Endothelial cell (in vitro differentiated cells): ENCODE results near the gene RBMXL3. TPM values are rescaled to one million over a fixed set of nuclear protein-coding genes. Genes with fewer than 3 reads are reported as not detected.

Source experiments
- DNase-seq: peaks from one replicate; pipeline ENCODE4 v3.0.0; 2021; ENCODE audit warnings: low spot score
- H3K27ac Mint-ChIP-seq: one replicate; pipeline ENCODE4 v1.8.0; 2021; ENCODE audit warnings: mixed read lengths, inconsistent platforms; ENCODE audit not compliant: unreplicated experiment
- H3K27me3 Mint-ChIP-seq: one replicate; pipeline ENCODE4 v1.8.0; 2021; ENCODE audit warnings: mild to moderate bottlenecking, moderate library complexity, mixed read lengths, inconsistent platforms; ENCODE audit not compliant: unreplicated experiment
- H3K36me3 Mint-ChIP-seq: one replicate; pipeline ENCODE4 v1.8.0; 2021; ENCODE audit warnings: mild to moderate bottlenecking, low read depth, mixed read lengths, inconsistent platforms; ENCODE audit not compliant: unreplicated experiment
- H3K4me1 Mint-ChIP-seq: one replicate; pipeline ENCODE4 v1.8.0; 2021; ENCODE audit warnings: mild to moderate bottlenecking, mixed read lengths, inconsistent platforms; ENCODE audit not compliant: unreplicated experiment
- H3K4me3 Mint-ChIP-seq: one replicate; pipeline ENCODE4 v1.8.0; 2021; ENCODE audit warnings: mild to moderate bottlenecking, mixed read lengths, inconsistent platforms; ENCODE audit not compliant: unreplicated experiment
- H3K9me3 Mint-ChIP-seq: one replicate; pipeline ENCODE4 v1.8.0; 2021; ENCODE audit warnings: mixed read lengths, inconsistent platforms; ENCODE audit not compliant: unreplicated experiment
- CTCF ChIP-seq: fragments of 200-600 bp; sonication (generic); IDR thresholded peaks from one replicate; pipeline ENCODE4 v1.5.0; 2021; ENCODE audit warnings: antibody characterized with exemption; ENCODE audit not compliant: unreplicated experiment
- long read RNA-seq: library from polyadenylated mRNA; unstranded; transcript quantifications from one replicate; pipeline ENCODE4 v2.0.0, GENCODE V29; 2020; ENCODE audit not compliant: unreplicated experiment
- total RNA-seq: library from RNA; stranded (reverse); fragmentation: NEBNext Ultra II Directional; extraction: Animal tissue kit (Norgen Biotek cat#: 25700); gene quantifications from one replicate; pipeline ENCODE4 v1.2.1, GENCODE V29; 2021; ENCODE audit not compliant: unreplicated experiment

RBMXL3 gene
- total RNA-seq, result not detected
- long read RNA-seq, result 0 reads

- no peak for TF ChIP-seq CTCF
- peaks cover 6% of the 10 kb centered on the region for H3K36me3 Mint-ChIP-seq
- no peaks in the 10 kb centered on the region for H3K27me3 Mint-ChIP-seq
- no peak within 1 kb of the TSS for H3K27ac Mint-ChIP-seq
- H3K4me3 Mint-ChIP-seq, result no peak within 1 kb of the TSS
- no peaks in the 10 kb centered on the region for H3K9me3 Mint-ChIP-seq
- DNase-seq, result no peak
- no peaks in the 10 kb centered on the region for H3K4me1 Mint-ChIP-seq
Measured at GRCh38 chrX:115189110-115189509, at the start of gene RBMXL3. TSS of gene RBMXL3 (plus strand) at chrX:115189410. CDS start at chrX:115189442, 32 bp downstream.

- DNase-seq, result no peak
- no peaks in the 10 kb centered on the region for H3K9me3 Mint-ChIP-seq
- H3K27ac Mint-ChIP-seq, result no peak overlapping the region
- no peak overlapping the region for H3K4me3 Mint-ChIP-seq
- no peaks in the 10 kb centered on the region for H3K27me3 Mint-ChIP-seq
- no peaks in the 10 kb centered on the region for H3K4me1 Mint-ChIP-seq
- no peak for TF ChIP-seq CTCF
- H3K36me3 Mint-ChIP-seq, result peaks cover 9% of the 10 kb centered on the region
Measured at GRCh38 chrX:115142057-115142456, 47.2 kb upstream of the RBMXL3 start.

GRCh38 chrX:115147220-115147619 lies 42.0 kb upstream of the RBMXL3 start:
- H3K9me3 Mint-ChIP-seq, result no peaks in the 10 kb centered on the region
- TF ChIP-seq CTCF, result peak; percentile 45
- no peaks in the 10 kb centered on the region for H3K4me1 Mint-ChIP-seq
- H3K36me3 Mint-ChIP-seq, result peaks cover 4% of the 10 kb centered on the region
- H3K27me3 Mint-ChIP-seq, result no peaks in the 10 kb centered on the region
- no peak overlapping the region for H3K4me3 Mint-ChIP-seq
- no peak overlapping the region for H3K27ac Mint-ChIP-seq
- no peak for DNase-seq

- Mint-ChIP-seq H3K4me3 (no peak overlapping the region), H3K4me1 (no peaks in the 10 kb centered on the region), H3K36me3 (no peaks in the 10 kb centered on the region), H3K27ac (no peak overlapping the region), H3K27me3 (no peaks in the 10 kb centered on the region), H3K9me3 (no peaks in the 10 kb centered on the region)
- no peak for DNase-seq
- no peak for TF ChIP-seq CTCF
Measured at GRCh38 chrX:115173181-115173580, 16.0 kb upstream of the RBMXL3 start.

GRCh38 chrX:115174548-115174947 lies 14.7 kb upstream of the RBMXL3 start:
- Mint-ChIP-seq H3K27me3 (no peaks in the 10 kb centered on the region), H3K27ac (no peak overlapping the region), H3K9me3 (no peaks in the 10 kb centered on the region), H3K4me3 (no peak overlapping the region), H3K4me1 (no peaks in the 10 kb centered on the region), H3K36me3 (no peaks in the 10 kb centered on the region)
- DNase-seq, result no peak
- TF ChIP-seq CTCF, result no peak
